CD14-positive monocyte (primary cell): ENCODE measurements around the gene BSND. TPM values are rescaled to one million over a fixed set of nuclear protein-coding genes. Genes with fewer than 3 reads are reported as not detected.

Experiments
- DNase-seq, 3 donors: peaks; one replicate each; pipeline ENCODE4 v3.0.0-alpha.2; 2011 to 2022
- H2AFZ ChIP-seq: 2 replicates; pipeline ENCODE4 v1.6.0; 2012; ENCODE audit warnings: mild to moderate bottlenecking, low read depth, low read length, inconsistent platforms; ENCODE audit not compliant: insufficient read depth, poor library complexity, severe bottlenecking
- H3K27ac ChIP-seq, 2 donors: 1 replicate in 1 of 2; 2 replicates in 1 of 2; pipeline ENCODE4 v1.5.1; 2012 to 2013; ENCODE audit warnings: low read length in 2 of 2, control low read depth in 1 of 2, inconsistent platforms in 1 of 2, low read depth in 1 of 2, mild to moderate bottlenecking in 1 of 2
- H3K27me3 ChIP-seq, 2 donors: one replicate each; pipeline versions ENCODE4 v1.6.0 to v1.6.1; 2011 to 2013; ENCODE audit warnings: low read length in 2 of 2; ENCODE audit not compliant: control insufficient read depth in 2 of 2, insufficient read depth in 2 of 2
- H3K36me3 ChIP-seq, 2 donors: replicated peaks in 1 of 2; 1 replicate in 1 of 2; 2 replicates in 1 of 2; pipeline versions ENCODE4 v1.5.1 to v1.6.1; 2012 to 2013; ENCODE audit warnings: low read length in 2 of 2, control low read depth in 1 of 2, inconsistent platforms in 1 of 2, mild to moderate bottlenecking in 1 of 2; ENCODE audit not compliant: insufficient read depth in 2 of 2, control insufficient read depth in 1 of 2
- H3K4me1 ChIP-seq, 2 donors: 1 replicate in 1 of 2; 2 replicates in 1 of 2; pipeline versions ENCODE4 v1.5.1 to v1.6.1; 2012 to 2013; ENCODE audit warnings: low read length in 2 of 2, control low read depth in 1 of 2, inconsistent platforms in 1 of 2, mild to moderate bottlenecking in 1 of 2, moderate library complexity in 1 of 2; ENCODE audit not compliant: insufficient read depth in 2 of 2, control insufficient read depth in 1 of 2
- H3K4me2 ChIP-seq: replicated peaks from 2 replicates; pipeline ENCODE3; 2012; ENCODE audit warnings: low read length, moderate library complexity, mild to moderate bottlenecking; ENCODE audit not compliant: poor library complexity, severe bottlenecking; ENCODE audit errors: extremely low read depth
- H3K4me3 ChIP-seq, 3 experiments: fragments of 200-600 bp in 1 of 3; sonication (generic) in 1 of 3; replicated peaks in 1 of 3; 1 replicate in 2 of 3; 2 replicates in 1 of 3; pipeline ENCODE4 v1.5.1; 2011 to 2013; ENCODE audit warnings: low read length in 3 of 3, mild to moderate bottlenecking in 3 of 3, control low read depth in 2 of 3, low read depth in 2 of 3, inconsistent platforms in 1 of 3, moderate library complexity in 1 of 3
- H3K79me2 ChIP-seq: 2 replicates; pipeline ENCODE4 v1.6.0; 2012; ENCODE audit warnings: mild to moderate bottlenecking, control low read depth, inconsistent platforms, low read length, moderate library complexity; ENCODE audit not compliant: insufficient read depth
- H3K9ac ChIP-seq: 2 replicates; pipeline ENCODE4 v1.6.0; 2017; ENCODE audit warnings: low read length, mild to moderate bottlenecking; ENCODE audit not compliant: insufficient read depth, poor library complexity, severe bottlenecking
- H3K9me3 ChIP-seq, 2 donors: replicated peaks in 1 of 2; 1 replicate in 1 of 2; 2 replicates in 1 of 2; pipeline versions ENCODE4 v1.5.1 to v1.6.1; 2012 to 2013; ENCODE audit warnings: low read length in 2 of 2, control low read depth in 1 of 2; ENCODE audit not compliant: control insufficient read depth in 1 of 2, insufficient read depth in 1 of 2
- H4K20me1 ChIP-seq: 2 replicates; pipeline ENCODE4 v1.6.0; 2012; ENCODE audit warnings: mild to moderate bottlenecking, low read length, control low read depth, moderate library complexity; ENCODE audit not compliant: insufficient read depth
- H3K27ac Mint-ChIP-seq, 7 donors: one replicate each; pipeline ENCODE4 v1.8.0; 2020; ENCODE audit warnings: mild to moderate bottlenecking in 7 of 7, mixed read lengths in 7 of 7, moderate library complexity in 6 of 7, inconsistent platforms in 2 of 7
- H3K27me3 Mint-ChIP-seq, 3 donors: one replicate each; pipeline ENCODE4 v1.8.0; 2021 to 2022; ENCODE audit warnings: low read depth in 3 of 3, mild to moderate bottlenecking in 3 of 3, mixed read lengths in 3 of 3, moderate library complexity in 3 of 3, inconsistent platforms in 1 of 3
- H3K36me3 Mint-ChIP-seq, 2 donors: one replicate each; pipeline ENCODE4 v1.8.0; 2020; ENCODE audit warnings: mixed read lengths in 2 of 2, inconsistent platforms in 1 of 2, mild to moderate bottlenecking in 1 of 2
- H3K4me1 Mint-ChIP-seq: one replicate; pipeline ENCODE4 v1.8.0; 2020; ENCODE audit warnings: mild to moderate bottlenecking, mixed read lengths
- H3K4me3 Mint-ChIP-seq, 2 donors: one replicate each; pipeline ENCODE4 v1.8.0; 2020; ENCODE audit warnings: mild to moderate bottlenecking in 2 of 2, mixed read lengths in 2 of 2, moderate library complexity in 1 of 2
- H3K9me3 Mint-ChIP-seq, 7 donors: one replicate each; pipeline ENCODE4 v1.8.0; 2020 to 2022; ENCODE audit warnings: mixed read lengths in 7 of 7, mild to moderate bottlenecking in 6 of 7, moderate library complexity in 6 of 7, inconsistent platforms in 2 of 7
- CTCF ChIP-seq: fragments of 200-600 bp; IDR thresholded peaks from one replicate; pipeline ENCODE4 v1.8.0; 2022; ENCODE audit warnings: antibody characterized with exemption, mild to moderate bottlenecking
- WGBS: methylation state at CpG from one replicate; pipeline ENCODE4 v1.1.5; 2013; ENCODE audit warnings: missing lambda C conversion rate; ENCODE audit not compliant: insufficient coverage; 5-methylcytosine and 5-hydroxymethylcytosine counted together
- intact Hi-C, 2 donors: fragments of 100-400 bp; cut with micrococcal nuclease; formaldehyde crosslinking; loops; one replicate each; pipeline versions ENCODE4 v1.15.0 to v1.15.1; 2023
- polyA plus RNA-seq, 3 donors: library from polyadenylated mRNA; depleted of rRNA in 1 of 3; unstranded in 2 of 3; stranded (reverse) in 1 of 3; fragments of 300-500 nt in 2 of 3; fragments of >200 nt in 1 of 3; fragmentation: Illumina TruSeq in 2 of 3; gene quantifications; 1 replicate in 2 of 3; 2 replicates in 1 of 3; pipeline ENCODE4 v1.2.3, GENCODE V29; 2012 to 2021

The BSND gene
- polyA plus RNA-seq, 3 donors, result not detected

GRCh38 chr1:54996359-54996868, 2.3 kb upstream of the BSND start:
- Histone ChIP-seq H3K36me3 (no peaks in the 10 kb centered on the region), H3K79me2 (no peaks in the 10 kb centered on the region), H3K9ac (no peak overlapping the region), H4K20me1 (no peaks in the 10 kb centered on the region), H3K9me3 (peaks cover 0 to 9% of the 10 kb centered on the region in 2 donors), H3K4me1 (peaks cover 9 to 16% of the 10 kb centered on the region in 2 donors), H2AFZ (peak overlapping the region; percentile 42), H3K27ac (no peak overlapping the region), H3K4me3 (no peak overlapping the region), H3K4me2 (peak overlapping the region; percentile 5), H3K27me3 (peaks cover 14 to 43% of the 10 kb centered on the region in 2 donors)
- H3K4me3 Mint-ChIP-seq, result peak overlapping the region in 1 of 2 donors; percentile 77
- peaks cover 17% of the 10 kb centered on the region for H3K4me1 Mint-ChIP-seq
- peak overlapping the region in 4 of 7 donors; percentile 24 to 71 (median 55) for H3K27ac Mint-ChIP-seq
- peak; percentile 64 to 77 (median 70) for DNase-seq
- peaks cover 0 to 3% of the 10 kb centered on the region in 2 donors for H3K36me3 Mint-ChIP-seq
- peak; percentile 94 for TF ChIP-seq CTCF
- intact Hi-C loops, result loop anchor here in 1 of 2 donors (2.0 kb wide), 1 partner anchor 52 kb away; no protein-coding TSS in a partner anchor
- peaks cover 0 to 6% (median 0%) of the 10 kb centered on the region in 7 donors for H3K9me3 Mint-ChIP-seq
- WGBS, result 7% methylated on average over 9 of the region's 23 CpGs
- H3K27me3 Mint-ChIP-seq, result peaks cover 38 to 59% (median 40%) of the 10 kb centered on the region in 3 donors

DNA sequence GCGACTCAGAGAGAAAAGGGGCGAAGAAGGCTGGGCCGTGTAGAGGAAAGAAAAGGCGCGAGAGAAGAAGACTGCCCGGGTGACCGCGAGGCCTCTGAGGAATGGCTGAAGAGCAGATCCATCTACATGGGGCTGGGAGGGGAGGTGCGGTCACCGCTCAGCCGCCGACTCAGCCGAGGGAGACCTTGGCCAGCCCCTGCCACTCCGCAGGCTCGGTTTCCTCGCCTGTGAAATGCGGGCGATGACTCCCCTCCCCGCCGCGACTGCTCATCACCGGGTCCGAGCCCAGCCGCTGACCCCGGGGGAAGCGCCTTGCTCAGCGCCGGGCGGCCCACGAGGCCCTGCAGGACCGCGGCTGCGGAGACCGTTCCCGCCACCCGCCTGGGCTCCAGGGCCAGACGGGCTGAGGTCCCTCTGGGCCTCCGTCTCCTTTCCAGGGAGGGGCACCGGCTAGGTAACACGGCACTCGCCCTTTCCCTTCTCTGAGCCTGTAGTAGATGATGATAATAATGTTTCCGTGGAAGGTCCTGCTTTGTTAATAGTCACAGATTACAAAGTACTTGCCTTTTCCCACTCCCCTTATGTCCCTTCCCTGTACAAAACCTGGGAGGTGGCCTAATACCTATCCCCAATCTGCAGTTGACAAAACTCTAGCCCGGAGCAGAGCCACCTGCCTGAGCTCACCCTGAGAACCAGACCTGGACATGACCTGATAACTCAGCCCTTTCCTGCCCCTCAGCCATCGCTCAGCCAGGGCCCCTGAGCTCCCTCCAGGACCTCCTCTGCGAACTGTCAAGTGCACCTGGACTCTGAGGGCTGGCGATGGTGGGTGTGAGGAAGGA, 1.6 kb upstream of the BSND start:
- intact Hi-C loops, result loop anchor here in 1 of 2 donors (2.0 kb wide), 1 partner anchor 52 kb away; no protein-coding TSS in a partner anchor
- Histone ChIP-seq H3K36me3 (no peaks in the 10 kb centered on the region), H4K20me1 (no peaks in the 10 kb centered on the region), H3K79me2 (no peaks in the 10 kb centered on the region), H2AFZ (peak overlapping the region; percentile 41), H3K4me3 (no peak overlapping the region), H3K27me3 (peaks cover 14 to 43% of the 10 kb centered on the region in 2 donors), H3K9ac (no peak overlapping the region), H3K4me1 (peaks cover 9 to 16% of the 10 kb centered on the region in 2 donors), H3K9me3 (peaks cover 0 to 9% of the 10 kb centered on the region in 2 donors), H3K27ac (no peak overlapping the region), H3K4me2 (no peak overlapping the region)
- DNase-seq, result peak in 1 of 3 donors; percentile 8
- Mint-ChIP-seq H3K27ac (no peak overlapping the region), H3K9me3 (peaks cover 0 to 6% (median 0%) of the 10 kb centered on the region in 7 donors), H3K36me3 (peaks cover 0 to 3% of the 10 kb centered on the region in 2 donors), H3K27me3 (peaks cover 38 to 59% (median 40%) of the 10 kb centered on the region in 3 donors), H3K4me3 (peak overlapping the region in 1 of 2 donors; percentile 80), H3K4me1 (peaks cover 17% of the 10 kb centered on the region)
- no peak for TF ChIP-seq CTCF
- 9% methylated on average over 39 of the region's 46 CpGs for WGBS
